ENCODE data around the gene JUND.

- TF ChIP-seq CTCF (IDR thresholded peaks at IDR 0.05) (no peak), POLR2A (IDR thresholded peaks at IDR 0.05) (no peak)
Observed at GRCh38 chr19:18310118-18310909, 28.9 kb upstream of the JUND start.
